ENCODE data around the gene TMEM63A.
"Not testable (repeated sequence)": the region's sequence is repeated elsewhere in the genome, so short reads cannot be mapped to it uniquely, and the experiment has no call there.

TMEM63A gene

DNA sequence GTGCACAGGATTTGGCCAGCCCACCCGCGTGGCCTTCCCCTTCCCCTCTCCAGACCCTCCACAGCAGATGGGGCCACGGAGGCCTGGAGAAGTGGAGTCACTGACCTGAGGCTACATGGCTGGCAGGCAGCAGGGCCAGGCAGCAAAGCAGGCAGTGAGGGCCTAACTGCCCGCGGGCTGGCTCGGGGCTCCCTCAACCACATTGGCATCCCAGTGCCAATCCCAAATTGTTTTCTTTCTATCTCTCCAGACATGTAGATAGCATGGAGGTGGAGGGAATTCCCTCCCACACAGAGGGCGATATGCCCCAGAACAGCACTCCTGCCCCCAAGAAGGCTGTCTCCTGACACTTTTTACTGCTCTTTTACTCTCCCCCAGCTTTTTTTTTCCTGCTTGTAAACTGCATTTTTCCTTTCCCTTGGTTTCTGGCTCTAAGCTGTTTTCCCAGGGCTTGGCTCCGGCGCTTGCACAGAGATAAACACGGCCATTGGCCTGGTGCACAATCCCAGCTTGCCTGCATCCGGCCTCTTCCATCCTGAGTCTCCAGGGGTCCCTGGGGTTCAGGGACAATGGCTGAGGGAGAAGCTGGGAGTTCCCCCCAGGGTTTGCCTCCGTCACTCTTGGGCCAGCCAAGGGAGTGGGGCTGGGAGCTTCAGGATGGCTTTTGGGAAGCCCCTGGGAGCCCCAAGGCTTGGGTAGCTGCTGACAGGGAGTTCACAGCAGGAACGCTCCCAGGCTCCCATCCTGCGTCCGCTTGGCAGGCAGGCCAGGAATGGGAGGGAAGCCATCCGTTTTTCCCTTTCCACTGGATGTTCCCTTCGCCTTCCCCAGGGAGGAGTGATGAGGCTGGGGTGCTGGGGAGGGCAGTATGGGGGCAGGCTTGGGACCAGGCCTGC, 65.3 kb downstream of the TMEM63A start:
- no peak for DNase-seq

DNA sequence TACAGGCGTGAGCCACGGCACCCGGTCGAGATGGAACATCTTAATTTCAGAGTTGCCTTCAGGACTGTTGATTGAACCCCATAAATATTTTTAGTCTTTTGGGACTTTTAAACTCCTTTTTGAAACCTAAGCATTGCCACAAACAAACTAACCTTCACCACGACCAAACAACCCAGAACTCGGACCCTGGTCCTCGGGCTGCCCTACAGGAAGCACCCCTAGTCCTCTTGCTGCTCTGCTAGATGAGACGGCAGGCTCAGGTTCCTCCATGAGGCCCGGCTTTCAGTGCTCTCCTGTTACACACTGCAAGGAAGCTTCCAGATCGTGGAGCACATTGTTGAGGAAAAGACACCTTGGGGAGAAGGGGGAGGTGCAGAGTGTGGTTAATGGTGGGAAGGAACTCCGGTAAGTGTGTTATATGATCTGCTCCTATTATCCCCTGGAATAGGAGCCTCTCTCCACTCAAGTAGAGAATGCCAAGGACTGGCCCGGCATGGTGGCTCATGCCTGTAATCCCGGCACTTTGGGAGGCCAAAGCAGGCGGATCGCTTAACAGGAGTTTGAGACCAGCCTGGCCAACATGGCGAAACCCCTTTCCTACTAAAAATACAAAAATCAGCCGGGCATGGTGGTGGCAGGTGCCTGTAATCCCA, 66.5 kb downstream of the TMEM63A start:
- DNase-seq: peak; percentile 81

DNA sequence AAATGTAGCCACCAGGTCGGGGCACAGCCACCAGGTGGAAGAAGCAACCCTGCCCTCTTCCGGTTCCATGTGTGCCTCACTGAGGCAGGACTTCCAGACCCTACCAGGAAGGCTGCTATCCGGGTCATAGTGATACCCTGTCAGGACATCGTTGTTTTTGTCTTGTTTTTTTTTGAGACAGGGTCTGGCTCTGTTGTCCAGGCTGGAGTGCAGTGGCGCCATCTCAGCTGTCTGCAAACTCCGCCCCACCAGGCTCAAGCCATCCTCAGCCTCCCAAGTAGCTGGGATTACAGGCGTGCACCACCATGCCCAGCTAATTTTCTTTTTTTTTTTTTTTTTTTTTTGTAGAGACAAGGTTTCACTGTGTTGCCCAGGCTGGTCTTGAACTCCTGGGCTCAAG, 67.1 kb downstream of the TMEM63A start:
- not testable (repeated sequence) for DNase-seq

DNA sequence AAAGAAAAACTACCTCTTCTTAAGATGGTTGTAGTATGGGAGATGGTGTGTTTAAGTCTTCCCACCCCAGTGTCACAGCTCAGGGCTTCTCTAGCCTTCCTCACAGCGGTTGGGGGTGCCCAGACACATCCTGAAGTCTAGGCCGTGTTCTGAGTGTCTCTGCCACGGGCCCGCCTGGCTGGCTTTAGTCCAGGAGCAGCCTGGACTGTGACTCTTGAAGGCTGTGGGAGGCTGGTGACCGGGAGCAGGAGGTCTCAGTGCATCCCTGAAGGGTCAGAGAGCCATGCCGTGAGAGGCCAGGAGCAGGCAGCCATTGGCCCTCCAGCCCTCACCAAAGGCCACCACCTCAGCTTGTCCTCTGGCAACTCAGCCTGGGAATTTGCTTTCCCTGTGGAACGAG, 67.8 kb downstream of the TMEM63A start:
- no peak for DNase-seq

DNA sequence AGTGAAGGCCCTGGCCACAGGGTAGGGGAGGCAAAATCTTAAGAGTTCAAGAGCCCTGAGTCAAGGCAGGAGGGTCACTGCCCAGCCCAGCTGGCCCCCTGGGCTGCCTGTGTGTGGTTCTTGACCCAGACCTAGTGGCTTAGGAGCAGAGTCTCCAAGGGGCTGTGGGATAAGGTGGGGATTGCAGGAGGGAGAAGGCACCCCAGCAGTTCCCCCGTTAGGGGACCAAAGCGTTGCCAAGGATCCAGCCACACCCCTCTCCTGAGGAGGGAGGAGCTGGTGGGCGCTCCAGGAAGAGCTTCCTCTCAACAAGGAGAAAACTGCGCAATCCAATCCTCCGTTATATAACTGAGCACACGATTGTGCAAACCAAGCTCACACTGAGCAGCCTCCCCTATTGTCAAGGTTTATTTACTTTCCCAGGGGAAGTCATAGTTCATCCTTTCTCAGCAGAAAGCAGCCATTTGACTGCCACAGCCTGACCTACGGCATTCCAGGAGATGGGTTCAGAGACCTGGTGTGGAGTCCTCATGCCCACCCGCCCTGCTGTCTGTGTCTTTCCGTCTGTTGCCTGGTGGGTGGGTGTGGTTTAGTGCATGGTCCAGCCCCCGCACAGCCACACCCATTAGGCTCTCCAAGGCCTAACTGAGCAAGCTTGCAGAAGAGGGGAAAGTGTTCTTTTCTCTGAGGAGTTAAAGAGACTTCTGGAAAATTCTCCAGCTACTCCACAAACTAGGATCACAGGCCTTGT, 68.8 kb downstream of the TMEM63A start:
- peak; percentile 67 for DNase-seq

DNA sequence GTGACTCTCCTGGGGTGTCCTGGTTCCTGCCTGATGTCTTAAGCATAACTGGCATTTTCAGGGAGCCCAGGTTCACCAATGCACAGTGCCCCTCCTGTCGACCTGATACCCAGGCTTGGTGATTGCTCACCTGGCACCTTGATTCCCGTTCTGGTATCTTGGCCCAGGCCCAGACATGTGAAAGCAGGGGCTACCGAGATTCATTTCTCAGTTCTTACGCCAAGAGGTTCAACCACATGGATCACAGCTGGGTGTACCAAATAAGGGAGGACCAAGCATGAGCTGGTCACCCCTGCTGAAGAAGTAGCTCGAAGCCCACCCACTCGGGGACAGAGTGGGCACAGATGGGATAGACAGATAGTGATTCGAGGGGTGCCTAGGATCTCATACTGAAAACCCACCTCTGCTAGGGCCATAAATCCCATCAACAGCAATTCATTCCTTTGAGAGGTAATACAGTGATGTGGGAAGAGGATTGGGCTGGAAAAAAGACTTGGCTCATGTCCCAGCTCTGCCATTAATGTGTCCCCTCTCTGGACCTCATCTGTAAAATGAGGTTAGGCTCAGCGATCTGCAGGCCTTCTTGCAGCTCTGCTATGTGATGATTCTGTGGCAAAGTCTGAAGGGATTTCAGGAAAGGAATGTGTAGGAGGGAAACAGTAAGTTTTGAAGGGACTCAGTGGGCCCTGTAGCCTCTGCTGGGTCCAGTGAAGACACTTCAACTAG, 69.5 kb downstream of the TMEM63A start:
- no peak for DNase-seq

DNA sequence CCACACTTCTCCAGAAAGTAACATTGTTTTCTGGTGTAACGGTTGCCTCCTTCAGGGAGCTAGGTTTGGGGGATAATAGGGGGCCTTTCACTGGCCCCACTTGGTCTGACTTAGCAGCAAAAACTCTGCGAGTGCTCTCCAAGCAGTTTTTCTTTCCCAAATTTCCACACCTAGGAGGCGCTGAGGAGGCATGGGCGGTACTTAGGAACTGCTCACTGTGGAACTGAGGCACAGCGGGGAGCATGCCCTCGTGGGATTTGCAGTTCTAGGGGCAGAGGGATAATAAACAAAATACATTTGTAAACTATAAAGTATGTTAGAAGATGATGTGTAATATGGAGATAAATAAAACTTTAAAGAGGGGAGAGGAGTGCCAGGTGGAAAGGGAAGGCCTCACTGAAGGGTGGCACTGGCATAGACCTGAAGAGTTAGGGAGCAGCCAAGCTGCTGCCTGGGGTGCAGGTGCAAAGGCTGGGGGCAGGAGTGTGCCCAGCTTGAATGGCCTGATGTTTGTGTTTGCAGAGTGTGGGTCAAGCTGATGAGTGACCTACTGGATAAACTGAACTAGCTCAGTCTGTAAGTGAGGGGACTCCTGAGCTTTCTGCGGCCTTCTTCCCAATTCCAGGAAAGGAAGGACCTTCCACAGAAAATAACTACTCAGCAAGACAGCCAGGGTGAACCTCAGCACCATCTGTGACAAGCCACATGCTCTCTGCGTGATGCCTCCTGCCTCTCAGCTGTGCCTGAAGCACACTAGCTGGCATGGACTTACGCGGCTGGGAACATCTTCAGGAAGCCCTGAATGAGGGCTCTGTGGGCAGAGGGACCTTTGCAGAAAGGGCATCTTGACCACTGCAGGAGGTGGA, 70.3 kb downstream of the TMEM63A start:
- DNase-seq: no peak

DNA sequence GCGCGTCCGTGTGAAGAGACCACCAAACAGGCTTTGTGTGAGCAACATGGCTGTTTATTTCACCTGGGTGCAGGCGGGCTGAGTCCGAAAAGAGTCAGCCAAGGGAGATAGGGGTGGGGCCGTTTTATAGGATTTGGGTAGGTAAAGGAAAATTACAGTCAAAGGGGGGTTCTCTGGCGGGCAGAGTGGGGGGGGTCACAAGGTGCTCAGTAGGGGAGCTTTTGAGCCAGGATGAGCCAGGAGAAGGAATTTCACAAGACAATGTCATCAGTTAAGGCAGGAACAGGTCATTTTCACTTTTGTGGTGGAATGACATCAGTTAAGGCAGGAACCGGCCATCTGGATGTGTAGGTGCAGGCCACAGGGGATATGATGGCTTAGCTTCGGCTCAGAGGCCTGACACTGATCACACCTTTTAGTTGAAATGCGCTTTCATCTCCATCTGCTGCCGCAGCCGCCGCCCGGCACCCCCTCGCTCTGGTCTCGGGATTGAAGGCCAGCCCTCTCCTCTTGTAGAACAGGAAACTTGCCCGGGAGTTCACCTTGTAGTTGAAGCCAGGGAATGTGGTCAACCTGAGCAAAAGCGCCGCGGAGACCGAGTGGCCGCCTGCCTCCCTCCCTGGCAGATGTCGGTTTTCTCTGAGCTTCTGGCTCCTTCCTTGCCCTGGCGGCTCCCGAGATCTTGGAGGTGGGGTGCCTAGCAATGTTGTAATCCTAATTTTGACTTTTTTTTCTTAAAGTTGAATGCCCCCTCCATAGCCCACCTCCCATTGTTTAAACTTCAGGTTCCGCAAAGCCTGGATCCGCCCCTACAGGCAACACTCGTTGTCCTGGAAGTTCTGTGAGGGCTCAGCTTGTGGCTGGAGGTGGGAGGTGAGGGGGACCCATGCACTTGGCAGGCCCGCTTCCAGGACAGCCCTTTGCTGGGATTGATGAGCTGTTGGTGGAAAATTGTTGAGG, 71.3 kb downstream of the TMEM63A start:
- DNase-seq: not testable (repeated sequence)

DNA sequence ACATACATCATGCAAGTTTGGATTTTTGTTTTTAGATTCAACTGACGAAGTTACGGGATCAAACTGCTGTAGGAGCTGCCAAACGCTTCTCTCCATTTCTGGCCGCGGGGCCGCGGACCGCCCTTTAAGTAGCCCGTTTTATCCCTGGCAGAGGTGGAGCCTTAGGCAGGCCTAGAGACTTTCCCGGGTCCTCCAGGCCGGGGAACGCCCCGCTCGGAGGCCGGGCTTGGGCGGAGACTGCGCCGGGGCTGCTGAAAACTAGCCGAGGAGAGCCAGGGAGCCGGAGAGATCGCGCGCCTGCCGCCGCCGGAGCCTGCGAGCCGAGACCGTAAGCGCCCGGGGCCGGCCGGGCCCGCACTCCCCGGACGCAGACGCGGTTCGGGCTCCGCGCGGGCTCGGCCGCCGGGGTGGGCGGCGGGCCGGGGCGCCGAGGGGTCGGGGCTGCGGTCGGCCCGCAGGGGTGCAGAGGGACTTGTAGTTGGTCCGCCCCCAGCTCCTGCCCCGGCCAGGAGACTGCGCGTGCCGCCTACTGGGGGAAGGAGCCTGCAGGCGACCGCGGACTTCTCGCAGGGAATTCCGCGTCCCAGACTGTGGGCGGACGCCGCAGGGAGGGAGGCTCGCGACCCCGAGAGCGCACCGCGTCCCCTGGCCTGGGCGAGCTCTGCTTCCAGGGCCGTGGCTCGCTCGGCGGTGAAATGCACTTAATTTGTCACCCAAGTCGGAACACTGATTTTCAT, 72.2 kb downstream of the TMEM63A start, which contains the start of gene EPHX1:
Gene EPHX1 (plus strand): TSS at position 283 of the 737 bp plus-strand sequence. CDS start 18,606 bp downstream, outside the sequence.
- peak; percentile 89 for DNase-seq

DNA sequence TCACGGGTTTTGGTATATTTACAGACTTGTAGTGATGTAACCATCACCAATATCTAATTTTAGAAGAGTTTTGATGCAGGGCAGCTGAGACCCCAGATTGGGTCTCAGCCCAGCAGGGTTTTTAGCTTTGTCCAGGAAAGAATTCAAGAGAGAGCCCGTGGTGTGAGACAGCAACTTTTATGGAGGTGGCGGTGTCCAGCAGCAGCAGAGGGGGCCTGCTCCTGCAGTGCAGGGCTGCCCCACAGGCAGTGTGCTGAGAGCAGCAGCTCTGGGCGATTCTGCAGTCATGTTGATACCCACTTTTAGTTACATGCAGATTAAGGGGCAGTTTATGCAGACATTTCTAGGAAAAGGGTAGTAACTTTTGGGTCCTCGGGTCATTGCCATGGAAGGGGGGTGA, 74.0 kb downstream of the TMEM63A start:
- no peak for DNase-seq

DNA sequence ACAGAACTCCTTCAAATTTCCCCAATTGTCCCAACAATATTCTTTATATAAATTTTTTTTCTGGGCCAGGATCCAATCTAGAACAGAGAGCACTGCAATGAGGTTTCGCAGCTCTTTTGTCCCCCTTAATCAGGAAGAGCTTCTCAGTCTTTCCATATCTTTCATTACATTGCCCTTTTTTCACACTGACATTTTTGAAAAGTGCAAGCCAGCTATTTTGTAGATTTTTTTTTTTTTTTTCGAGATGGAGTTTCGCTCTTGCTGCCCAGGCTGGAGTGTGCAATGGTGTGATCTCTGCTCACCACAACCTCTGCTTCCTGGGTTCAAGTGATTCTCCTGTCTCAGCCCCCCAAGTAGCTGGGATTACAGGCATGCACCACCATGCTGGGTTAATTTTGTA, 75.4 kb downstream of the TMEM63A start:
- not testable (repeated sequence) for DNase-seq

DNA sequence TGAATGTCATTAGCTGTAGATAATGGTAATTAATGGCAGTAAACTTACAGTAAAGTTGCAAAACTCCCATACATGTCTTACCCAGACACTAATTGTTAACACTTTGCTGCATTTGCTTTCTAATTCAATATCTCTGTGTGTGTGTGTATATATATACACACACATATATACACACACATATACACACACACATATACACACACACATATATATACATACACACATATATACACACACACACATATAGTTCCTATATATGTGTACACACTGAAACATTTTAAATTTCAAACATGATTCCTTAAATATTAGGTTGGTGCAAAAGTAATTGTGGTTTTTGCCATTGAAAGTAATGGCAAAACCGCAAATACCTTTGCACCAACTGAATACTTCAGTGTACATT, 75.9 kb downstream of the TMEM63A start:
- DNase-seq: no peak

DNA sequence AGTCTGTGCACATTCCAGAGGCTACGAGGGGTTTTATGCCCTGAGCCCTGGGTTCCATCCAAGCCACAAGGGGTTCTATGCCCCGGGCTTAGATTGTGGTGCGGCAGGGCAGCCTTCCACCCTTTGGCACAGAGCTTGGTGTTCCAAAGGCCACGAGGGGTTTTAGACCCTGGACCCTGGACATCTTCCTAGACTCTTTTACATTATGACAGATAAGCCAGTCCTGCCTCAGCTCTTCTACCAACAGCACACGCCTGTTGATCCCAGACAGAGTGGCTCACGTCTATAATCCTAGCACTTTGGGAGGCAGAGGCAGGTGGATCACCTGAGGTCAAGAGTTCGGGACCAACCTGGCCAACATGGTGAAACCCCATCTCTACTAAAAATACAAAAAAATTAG, 81.0 kb downstream of the TMEM63A start:
- not testable (repeated sequence) for DNase-seq

DNA sequence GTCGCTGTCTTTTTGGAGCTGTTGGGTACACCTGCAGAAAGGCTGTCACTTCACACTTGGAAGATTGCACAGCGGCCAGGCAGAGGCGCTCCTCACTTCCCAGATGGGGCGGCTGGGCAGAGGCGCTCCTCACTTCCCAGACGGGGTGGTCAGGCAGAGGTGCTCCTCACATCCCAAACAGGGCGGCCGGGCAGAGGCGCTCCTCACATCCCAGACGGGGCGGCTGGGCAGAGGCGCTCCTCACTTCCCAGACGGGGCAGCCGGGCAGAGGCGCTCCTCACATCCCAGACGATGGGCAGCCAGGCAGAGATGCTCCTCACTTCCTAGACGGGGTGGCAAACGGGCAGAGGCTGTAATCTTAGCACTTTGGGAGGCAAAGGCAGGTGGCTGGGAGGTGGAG, 86.1 kb downstream of the TMEM63A start:
- DNase-seq: not testable (repeated sequence)
